GM21723 (cell line): ENCODE results near the gene SLC37A2.
A peak's percentile ranks its signal among the peaks of the same experiment; 100 is the strongest.

ENCODE experiments used
- ATAC-seq: cut with Tn5 transposase; IDR thresholded peaks from one replicate; pipeline ENCODE4 v1.9.1; 2021; ENCODE audit warnings: mild to moderate bottlenecking, moderate library complexity; ENCODE audit not compliant: unreplicated experiment

Gene SLC37A2

GRCh38 chr11:125070699-125071254, 7.7 kb downstream of the SLC37A2 start:
- ATAC-seq: peak; percentile 71

DNA sequence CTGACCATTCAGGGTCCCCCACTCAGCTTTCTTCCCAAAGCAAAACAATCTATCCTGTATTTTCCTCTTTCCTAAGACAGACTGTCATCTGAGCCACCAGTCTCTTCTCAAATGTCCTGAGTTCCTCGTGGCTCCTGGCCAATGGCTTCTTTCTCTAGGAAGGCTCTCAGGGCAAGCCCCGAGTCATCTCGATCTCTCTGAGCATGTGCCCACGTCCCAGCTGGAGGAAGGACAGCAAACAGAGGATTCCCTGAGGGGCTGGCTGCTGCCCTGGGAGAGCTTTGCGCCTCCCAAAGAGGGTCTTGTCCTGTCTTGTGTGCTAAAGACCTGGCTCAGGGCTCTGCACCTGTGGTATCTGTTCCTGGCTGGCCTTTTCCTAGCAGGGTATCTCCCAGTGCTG, 8.3 kb downstream of the SLC37A2 start:
- no peak for ATAC-seq

- ATAC-seq: no peak
Measured at GRCh38 chr11:125071846-125072217, 8.7 kb downstream of the SLC37A2 start.

DNA sequence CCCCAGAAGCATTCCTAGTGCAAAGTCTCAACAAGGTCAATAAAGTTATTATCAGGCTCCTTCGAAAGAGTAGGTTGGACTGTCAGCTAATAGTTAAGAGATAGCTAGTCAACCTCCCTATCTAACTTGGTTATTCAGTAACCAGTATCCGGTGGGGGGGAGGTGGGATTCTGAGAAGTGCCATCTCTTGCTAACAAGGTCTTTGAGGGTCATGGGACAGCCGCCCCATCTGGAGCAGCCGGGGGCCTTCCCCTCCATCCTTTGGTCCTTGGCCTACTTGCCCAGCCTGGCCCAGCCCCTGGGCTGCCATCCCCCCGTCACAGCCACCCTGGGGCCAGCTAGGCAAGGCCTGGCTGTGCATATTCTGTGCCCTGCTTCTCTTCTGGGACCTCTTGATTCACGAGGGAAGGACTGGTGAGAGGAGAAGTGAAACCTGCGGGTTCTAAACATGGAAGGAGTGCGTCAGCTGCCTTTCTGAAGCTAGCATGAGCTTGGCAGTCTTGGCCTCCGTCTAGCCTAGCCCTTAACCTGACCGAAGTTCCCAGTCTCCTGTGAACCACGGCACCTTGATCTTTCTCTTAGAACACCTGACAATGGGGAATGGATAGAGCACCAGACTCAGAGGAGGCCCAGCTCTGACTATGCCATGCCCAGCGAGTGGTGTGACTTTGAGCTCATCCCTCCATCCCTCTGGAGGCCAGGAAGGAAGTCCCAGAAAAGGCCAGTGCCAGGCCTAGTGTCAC, 9.3 kb downstream of the SLC37A2 start:
- ATAC-seq: peak; percentile 87

DNA sequence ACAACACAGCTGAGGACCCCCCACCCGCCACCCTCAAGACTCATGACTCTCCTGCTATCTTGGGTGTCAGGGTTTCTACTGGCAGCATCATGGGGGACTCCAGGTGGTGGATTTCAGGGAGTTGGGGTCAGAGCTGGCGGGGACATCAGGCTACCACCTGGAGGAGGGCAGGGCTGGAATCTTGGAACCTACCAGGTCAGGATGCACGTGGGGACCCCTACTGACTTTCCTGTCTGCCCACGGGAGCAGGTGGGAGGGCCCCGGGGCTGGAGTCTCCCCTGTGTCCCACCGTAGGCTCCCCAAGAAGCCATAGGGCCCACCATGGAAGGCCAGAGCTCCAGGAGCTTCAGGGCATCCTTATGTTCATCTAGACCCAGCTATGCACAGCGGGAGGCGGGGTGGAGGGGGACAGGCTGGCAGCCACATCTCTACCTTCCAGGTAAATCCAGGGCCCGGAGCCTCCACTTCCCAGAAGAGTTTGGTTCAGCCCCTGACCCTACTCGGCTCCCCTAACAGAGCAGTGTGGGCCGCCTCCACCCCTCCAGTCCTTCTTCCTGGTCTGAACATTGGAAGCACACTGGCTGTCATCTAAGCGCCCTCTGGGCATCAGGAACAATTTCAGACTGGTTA, 10.0 kb downstream of the SLC37A2 start:
- ATAC-seq: no peak

- no peak for ATAC-seq
Measured at GRCh38 chr11:125073616-125074483, 10.7 kb downstream of the SLC37A2 start.

DNA sequence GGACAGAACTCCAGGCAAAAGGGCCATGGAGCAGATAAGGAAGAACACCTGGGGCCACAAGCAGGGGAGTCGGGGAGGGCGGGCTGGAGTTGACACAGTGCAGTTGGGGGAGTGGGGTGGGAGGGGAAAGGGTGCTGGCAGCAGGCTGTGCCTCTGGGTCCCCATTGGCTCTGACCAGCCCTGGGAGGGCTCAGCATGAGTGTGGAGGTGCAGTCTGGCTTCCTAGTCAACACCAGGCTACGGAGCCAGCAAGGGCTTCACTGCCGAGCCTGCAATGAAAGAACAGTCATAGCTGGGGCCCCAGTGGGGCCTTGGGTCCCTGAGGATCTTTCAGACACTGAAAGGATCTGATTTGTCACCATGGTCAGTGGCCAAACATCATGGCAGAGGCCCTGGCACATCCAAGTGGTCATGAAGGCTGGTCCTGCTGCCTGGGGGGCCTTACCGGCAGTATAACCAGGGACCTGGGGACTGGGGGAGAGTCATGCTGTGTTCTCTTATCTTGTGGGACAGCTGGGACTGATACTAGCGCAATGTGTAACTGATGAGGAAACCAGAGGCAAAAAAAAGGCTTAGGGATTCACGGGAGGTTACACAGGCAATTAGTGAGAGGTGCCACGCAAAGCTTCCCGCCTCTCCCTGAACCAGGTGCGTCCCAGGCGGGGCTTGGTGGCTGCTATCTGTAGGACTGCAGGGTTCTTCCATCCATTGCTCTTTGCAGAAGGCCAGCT, 11.6 kb downstream of the SLC37A2 start:
- no peak for ATAC-seq

GRCh38 chr11:125075242-125075625, 12.1 kb downstream of the SLC37A2 start:
- no peak for ATAC-seq

DNA sequence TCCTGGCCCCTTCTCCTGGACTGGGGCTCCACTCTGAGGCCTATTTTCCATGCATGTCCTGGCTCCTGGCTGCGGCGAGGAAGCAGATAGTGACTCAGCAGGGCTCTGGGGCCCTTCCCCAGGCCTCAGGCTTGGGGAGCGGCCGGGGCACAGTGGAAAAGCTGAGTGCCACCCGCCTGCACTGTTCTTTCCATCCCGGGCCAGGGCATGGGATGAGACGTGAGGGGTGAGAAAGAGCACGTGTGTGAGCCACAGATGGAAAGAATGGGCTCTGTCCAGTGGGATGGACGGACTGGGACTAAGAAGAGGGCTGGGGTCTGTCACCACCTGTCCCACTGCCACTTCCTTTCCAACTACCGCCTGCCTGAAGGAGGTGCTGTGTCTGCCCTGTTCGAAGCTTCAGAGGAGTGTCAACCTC, 12.8 kb downstream of the SLC37A2 start:
- ATAC-seq: no peak

DNA sequence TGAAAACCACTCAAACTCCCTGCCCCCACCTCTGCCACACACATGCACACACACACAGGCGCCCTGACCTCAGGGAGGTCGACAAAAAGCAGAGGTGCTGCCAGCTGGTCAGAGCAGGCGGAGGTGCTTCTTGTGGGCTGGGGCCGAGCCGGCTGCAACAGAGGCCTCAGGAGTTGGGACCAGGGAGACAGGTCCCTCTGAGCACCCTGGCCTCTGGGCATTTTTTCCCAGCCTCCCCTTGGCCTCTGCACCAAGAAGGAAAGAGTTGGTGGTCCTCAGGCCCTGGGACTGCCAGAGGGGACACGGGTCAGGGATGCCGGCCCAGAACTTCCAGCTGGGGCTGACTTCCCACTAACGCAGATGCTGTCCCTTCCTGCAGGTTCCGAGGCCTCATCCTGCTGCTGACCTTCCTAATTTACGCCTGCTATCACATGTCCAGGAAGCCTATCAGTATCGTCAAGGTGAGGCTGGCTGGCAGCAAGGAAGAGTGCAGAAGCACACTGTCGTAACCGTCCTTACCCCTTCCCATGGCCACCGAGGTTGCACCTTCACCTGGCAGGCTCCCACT, 13.4 kb downstream of the SLC37A2 start:
- no peak for ATAC-seq

DNA sequence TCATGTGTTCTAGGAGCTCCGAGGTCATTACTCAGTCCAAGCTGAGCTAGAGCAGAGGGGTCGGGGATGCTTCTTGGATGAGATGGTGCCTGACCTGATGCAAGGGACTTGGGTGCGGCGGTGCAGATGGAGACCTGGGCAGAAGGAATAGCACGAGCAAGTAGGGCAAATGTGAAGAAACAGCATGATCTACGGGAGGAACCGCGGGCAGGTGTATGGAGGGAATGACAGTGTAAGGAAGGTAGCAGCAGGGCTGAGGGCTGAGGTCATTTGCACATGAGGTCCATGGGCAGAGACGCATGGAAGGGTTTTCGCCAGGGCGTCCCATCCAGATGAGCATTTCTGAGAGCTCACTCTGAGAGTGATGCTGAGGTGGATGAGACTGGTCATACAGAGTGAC, 14.9 kb downstream of the SLC37A2 start:
- no peak for ATAC-seq

GRCh38 chr11:125078516-125079140, 15.5 kb downstream of the SLC37A2 start:
- ATAC-seq: no peak

DNA sequence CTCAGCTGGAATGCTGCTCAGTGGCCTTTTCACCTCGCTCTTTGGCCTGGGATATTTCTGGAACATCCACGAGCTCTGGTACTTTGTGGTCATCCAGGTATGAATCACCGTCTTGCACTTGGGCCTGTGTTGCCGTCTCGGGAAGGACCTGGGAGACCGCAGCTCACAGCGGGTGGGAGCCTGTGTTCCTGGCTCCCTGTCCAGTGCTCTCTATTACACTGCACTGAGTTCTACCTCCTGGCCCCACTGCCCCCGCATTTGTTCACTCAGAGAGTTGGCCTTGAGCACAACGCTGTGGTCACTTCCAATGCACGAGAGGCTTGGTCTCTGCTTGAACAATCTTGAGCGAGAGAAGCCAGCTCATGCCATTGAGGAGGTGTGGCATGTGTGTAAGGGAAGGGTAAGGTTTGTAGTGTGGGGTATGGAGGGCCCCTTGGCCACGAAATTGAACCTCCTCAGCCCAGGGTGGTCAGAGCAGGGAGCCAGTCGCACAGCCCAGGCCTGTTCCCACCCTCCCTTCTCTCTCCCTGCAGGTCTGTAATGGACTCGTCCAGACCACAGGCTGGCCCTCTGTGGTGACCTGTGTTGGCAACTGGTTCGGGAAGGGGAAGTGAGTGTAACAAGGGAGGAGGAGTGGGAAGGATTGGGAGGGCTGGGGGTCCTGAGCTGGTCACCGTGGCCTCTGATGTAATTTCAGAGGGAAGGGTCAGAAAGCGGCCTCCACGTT, 16.2 kb downstream of the SLC37A2 start:
- ATAC-seq: no peak

DNA sequence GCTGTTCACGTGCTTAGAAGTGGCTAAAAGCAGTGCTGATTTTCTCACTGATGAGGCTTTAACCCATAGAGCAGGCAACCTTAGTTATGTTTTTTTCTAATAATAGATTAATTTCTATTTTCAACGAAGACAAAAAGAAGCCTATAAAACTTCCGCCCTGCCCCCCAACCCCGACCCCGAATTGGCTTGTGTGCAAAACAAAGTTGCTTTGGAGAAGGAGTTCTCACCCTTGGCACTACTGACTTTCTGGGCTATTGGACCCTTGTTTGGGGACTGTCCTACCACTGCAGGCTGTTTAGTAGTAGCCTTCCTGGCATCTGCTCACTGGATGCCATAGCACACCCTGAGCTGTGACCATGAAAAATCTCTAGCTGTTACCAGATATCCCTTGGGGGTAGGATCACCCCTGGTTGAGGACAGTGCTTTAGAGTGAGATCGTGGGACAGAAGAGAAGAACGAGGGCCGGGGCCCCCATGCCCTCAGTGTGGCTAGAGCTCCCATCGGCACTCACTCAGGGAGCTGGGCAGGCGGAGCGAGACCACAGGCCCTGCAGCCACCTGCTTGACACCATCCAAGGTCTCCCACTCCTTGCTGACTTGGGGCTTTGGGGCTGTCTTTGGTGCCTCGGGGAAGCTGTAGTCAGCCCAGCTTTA, 16.9 kb downstream of the SLC37A2 start:
- no peak for ATAC-seq

- ATAC-seq: no peak
Measured at GRCh38 chr11:125080531-125080911, 17.4 kb downstream of the SLC37A2 start.

- no peak for ATAC-seq
Measured at GRCh38 chr11:125081098-125081798, 18.1 kb downstream of the SLC37A2 start.

DNA sequence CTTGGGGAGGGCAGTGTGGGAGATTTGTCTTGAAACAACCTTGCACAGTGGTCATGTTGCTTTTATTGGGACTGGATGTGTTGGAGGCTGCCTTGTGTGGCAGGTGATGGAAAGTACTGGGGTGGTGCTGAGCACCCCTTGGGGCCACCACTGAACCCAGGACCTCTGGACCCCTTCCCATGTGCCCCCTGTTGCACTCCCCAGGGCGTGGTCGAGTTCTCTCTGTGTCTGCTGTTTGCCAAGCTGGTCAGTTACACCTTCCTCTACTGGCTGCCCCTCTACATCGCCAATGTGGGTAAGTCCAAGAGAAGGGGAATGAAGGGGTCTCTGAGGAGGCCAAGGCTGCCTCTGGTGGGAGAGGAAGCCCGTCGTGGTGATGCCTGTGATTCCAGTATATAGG, 18.9 kb downstream of the SLC37A2 start:
- no peak for ATAC-seq

DNA sequence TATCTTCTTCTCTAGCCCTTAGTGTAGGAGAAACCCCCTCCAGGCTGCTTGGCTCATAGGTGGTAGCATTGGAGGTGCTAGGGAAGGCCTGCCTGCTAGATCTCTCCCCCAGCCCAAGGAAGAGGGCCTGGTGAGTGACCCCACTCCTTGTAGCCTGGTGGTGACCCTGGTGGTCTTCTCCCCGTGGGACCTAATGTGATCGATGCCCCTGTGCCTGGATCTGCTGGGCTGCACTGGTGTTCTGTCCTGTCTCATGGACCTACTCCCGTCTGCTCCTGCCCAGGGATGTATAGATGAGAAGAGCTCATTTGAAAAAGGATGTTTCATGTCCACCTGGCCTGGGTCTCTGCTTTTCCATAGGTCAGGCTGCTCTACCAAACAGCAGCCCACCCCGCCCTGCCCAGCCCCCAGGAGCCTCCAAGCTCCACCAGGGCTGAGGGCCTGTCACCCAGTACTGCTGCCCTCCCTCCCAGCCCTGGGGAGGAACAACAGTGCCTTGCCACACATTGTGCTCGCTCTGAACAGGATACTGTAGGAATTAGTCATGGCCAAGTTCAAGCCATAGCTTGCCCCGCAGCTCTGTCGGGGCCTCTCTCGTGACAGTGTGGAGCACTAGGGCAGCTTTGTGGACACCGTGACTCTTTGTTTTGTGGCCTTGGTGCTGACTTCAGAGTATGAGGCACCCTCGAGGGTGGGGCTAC, 19.7 kb downstream of the SLC37A2 start:
- no peak for ATAC-seq
